GM13977 (cell line): Measurements from ENCODE around the gene NTMT1.
A peak's percentile ranks its signal among the peaks of the same experiment; 100 is the strongest.

ENCODE experiments used
- DNase-seq: peaks from one replicate; pipeline ENCODE4 v3.0.0; 2012; ENCODE audit warnings: low spot score
- CTCF ChIP-seq: IDR thresholded peaks from 2 replicates; pipeline ENCODE4 v1.5.1; 2012; ENCODE audit warnings: mild to moderate bottlenecking, control low read depth; ENCODE audit not compliant: insufficient read depth; ENCODE audit errors: extremely low read depth, missing control alignments
- in situ Hi-C: fragments of 300-500 bp; cut with MboI; formaldehyde crosslinking; loops from one replicate; pipeline ENCODE4 v1.12.0; 2022; ENCODE audit warnings: low sequenced_read_pairs, low pct_unique_long_range_greater_than_20kb, mixed read lengths, inconsistent platforms; ENCODE audit not compliant: unreplicated experiment

The NTMT1 gene, protein sequence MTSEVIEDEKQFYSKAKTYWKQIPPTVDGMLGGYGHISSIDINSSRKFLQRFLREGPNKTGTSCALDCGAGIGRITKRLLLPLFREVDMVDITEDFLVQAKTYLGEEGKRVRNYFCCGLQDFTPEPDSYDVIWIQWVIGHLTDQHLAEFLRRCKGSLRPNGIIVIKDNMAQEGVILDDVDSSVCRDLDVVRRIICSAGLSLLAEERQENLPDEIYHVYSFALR

GRCh38 chr9:129626079-129626624, at the start of gene NTMT1:
Gene NTMT1 (plus strand): TSS chr9:129626163. CDS start chr9:129632704, 6,541 bp downstream.
- TF ChIP-seq CTCF, result no peak
- in situ Hi-C loops, result no loop called here
- peak; percentile 97 for DNase-seq

GRCh38 chr9:129576546-129577543, 49.1 kb upstream of the NTMT1 start:
- DNase-seq, result no peak
- no peak for TF ChIP-seq CTCF
- in situ Hi-C loops, result no loop called here

- no peak for DNase-seq
- in situ Hi-C loops, result no loop called here
- TF ChIP-seq CTCF, result no peak
Measured at GRCh38 chr9:129579294-129579693, 46.7 kb upstream of the NTMT1 start.

- DNase-seq, result peak; percentile 67
- in situ Hi-C loops, result no loop called here
- TF ChIP-seq CTCF, result no peak
Measured at GRCh38 chr9:129580211-129580915, 45.6 kb upstream of the NTMT1 start.

DNA sequence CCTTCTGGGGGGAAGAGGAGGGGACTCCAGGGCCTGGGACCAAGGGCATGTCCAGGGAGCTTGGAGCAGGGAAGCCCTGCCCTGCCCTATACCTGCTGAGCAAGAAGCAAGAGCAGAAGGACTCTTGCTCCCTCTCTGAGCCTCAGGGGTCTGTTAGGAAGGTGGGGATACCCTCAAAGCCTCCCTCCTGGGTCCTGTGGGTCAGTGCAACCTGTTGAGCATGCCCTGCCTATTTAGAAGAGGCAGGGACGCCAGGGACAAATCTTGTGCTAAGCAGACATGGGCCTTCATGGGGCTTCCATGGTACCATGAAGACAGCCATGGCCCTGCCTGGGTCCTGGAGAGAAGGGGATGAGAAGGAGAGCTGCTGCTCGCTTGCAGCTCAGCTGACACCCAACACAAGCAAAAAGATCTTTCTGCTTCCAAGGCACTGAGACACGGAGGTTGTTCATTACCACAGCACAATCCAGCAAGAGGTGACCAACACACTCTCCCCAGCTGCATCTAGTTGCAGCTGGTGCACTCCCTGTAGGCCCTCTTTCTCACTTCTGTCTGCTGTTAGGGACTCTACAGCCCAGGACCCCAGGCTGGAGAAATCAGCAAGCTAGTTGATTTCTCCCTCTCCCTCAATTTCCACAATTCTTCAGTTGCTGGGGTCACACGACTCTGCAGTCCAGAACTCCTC, 44.3 kb upstream of the NTMT1 start:
- in situ Hi-C loops, result no loop called here
- TF ChIP-seq CTCF, result no peak
- DNase-seq, result no peak
